ENCODE data around the gene RCAN1. TPM values are rescaled to one million over a fixed set of nuclear protein-coding genes. Genes with fewer than 3 reads are reported as not detected.

RCAN1 gene
- polyA plus RNA-seq, 1 donor: 41.1 TPM

- DNase-seq: peak; percentile 46 to 76
Observed at GRCh38 chr21:34644825-34645224, 29.9 kb upstream of the RCAN1 start.

DNA sequence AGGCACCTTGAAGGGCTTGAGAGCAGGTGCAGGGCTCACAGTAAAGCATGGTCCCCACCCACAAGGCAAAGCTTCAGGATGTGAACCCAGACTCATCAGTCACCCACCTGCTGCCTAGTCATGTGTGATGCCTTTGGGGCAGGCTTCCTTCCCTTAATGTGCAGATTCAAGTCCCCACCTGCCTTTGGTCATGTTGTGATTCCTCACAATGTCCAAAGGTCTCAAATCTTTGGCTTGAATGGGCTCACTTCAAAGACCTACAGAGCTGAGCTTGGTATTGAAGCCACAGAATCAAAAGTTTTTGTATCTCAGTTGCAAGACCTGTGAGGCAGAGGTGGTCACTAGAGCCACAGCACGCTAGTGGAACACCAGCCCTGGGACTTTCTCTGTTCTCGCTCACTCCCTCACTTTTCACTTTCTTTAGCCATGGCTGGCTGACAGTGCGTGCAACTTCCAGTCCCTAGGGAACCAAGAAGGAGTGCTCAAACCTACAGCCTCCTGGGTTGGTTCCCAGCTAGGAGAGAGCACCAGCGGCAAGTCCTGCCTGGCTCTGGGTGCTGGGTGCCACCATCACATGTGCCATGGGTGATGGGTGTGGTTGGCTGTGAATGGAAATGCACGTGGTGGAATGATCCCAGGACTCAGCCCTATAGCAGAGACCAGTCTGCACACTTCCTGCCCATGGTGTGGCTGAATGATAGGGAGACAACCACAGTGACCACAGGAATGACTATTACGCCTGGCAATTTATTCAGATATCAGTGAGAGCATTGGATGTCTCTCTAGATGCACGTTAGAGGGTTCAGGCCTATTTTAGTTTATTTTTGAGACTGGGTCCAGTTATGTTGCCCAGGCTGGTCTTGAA, 27.5 kb upstream of the RCAN1 start:
- Histone ChIP-seq H3K27me3 (ENCODE audit: control insufficient read depth, insufficient read depth, low read length) (no peaks in the 10 kb centered on the region), H3K27ac (ENCODE audit: low read length) (no peak overlapping the region), H3K4me1 (ENCODE audit: control insufficient read depth, insufficient read depth, low read length) (peaks cover 5% of the 10 kb centered on the region), H3K4me3 (ENCODE audit: low read length) (no peak overlapping the region), H3K36me3 (ENCODE audit: control insufficient read depth, insufficient read depth, low read length) (no peaks in the 10 kb centered on the region), H3K9me3 (ENCODE audit: control insufficient read depth, low read depth, low read length) (no peaks in the 10 kb centered on the region)
- DNase-seq: no peak
- WGBS (ENCODE audit: insufficient coverage, low lambda C conversion rate): no CpG with 5 or more reads among the region's 7 CpGs

More at GRCh38 chr21:34644825-34645224, 29.9 kb upstream of the RCAN1 start:
- no peaks in the 10 kb centered on the region for H3K36me3 ChIP-seq (ENCODE audit: control insufficient read depth, insufficient read depth, low read length)
- H3K27me3 ChIP-seq (ENCODE audit: control insufficient read depth, insufficient read depth, low read length): no peaks in the 10 kb centered on the region
- WGBS (ENCODE audit: insufficient coverage, low lambda C conversion rate): no CpG with 5 or more reads among the region's 4 CpGs
- no peak overlapping the region for H3K27ac ChIP-seq (ENCODE audit: low read length)
- H3K9me3 ChIP-seq (ENCODE audit: control insufficient read depth, low read depth, low read length): no peaks in the 10 kb centered on the region
- H3K4me1 ChIP-seq (ENCODE audit: control insufficient read depth, insufficient read depth, low read length): peaks cover 9% of the 10 kb centered on the region
- H3K4me3 ChIP-seq (ENCODE audit: low read length): no peak overlapping the region

GRCh38 chr21:34640858-34641257, 25.9 kb upstream of the RCAN1 start:
- H3K9me3 ChIP-seq (ENCODE audit: control insufficient read depth, low read depth, low read length): no peaks in the 10 kb centered on the region
- H3K27ac ChIP-seq (ENCODE audit: low read length): no peak overlapping the region
- H3K4me1 ChIP-seq (ENCODE audit: control insufficient read depth, insufficient read depth, low read length): peaks cover 5% of the 10 kb centered on the region
- H3K36me3 ChIP-seq (ENCODE audit: control insufficient read depth, insufficient read depth, low read length): no peaks in the 10 kb centered on the region
- no peaks in the 10 kb centered on the region for H3K27me3 ChIP-seq (ENCODE audit: control insufficient read depth, insufficient read depth, low read length)
- DNase-seq: no peak
- no peak overlapping the region for H3K4me3 ChIP-seq (ENCODE audit: low read length)
- no CpG with 5 or more reads among the region's 4 CpGs for WGBS (ENCODE audit: insufficient coverage, low lambda C conversion rate)

- Histone ChIP-seq H3K9me3 (ENCODE audit: control insufficient read depth, low read depth, low read length) (no peaks in the 10 kb centered on the region), H3K27ac (ENCODE audit: low read length) (no peak overlapping the region), H3K4me1 (ENCODE audit: control insufficient read depth, insufficient read depth, low read length) (peaks cover 5% of the 10 kb centered on the region), H3K4me3 (ENCODE audit: low read length) (no peak overlapping the region), H3K27me3 (ENCODE audit: control insufficient read depth, insufficient read depth, low read length) (no peaks in the 10 kb centered on the region), H3K36me3 (ENCODE audit: control insufficient read depth, insufficient read depth, low read length) (no peaks in the 10 kb centered on the region)
- WGBS (ENCODE audit: insufficient coverage, low lambda C conversion rate): 90% methylated on average over 3 of the region's 9 CpGs
- DNase-seq: no peak
Observed at GRCh38 chr21:34639882-34640788, 25.2 kb upstream of the RCAN1 start.

- H3K27ac ChIP-seq (ENCODE audit: low read length): no peak overlapping the region
- no peak for DNase-seq
- H3K36me3 ChIP-seq (ENCODE audit: control insufficient read depth, insufficient read depth, low read length): no peaks in the 10 kb centered on the region
- no peaks in the 10 kb centered on the region for H3K4me1 ChIP-seq (ENCODE audit: control insufficient read depth, insufficient read depth, low read length)
- WGBS (ENCODE audit: insufficient coverage, low lambda C conversion rate): no CpG with 5 or more reads among the region's 1 CpG
- no peaks in the 10 kb centered on the region for H3K9me3 ChIP-seq (ENCODE audit: control insufficient read depth, low read depth, low read length)
- H3K4me3 ChIP-seq (ENCODE audit: low read length): no peak overlapping the region
- H3K27me3 ChIP-seq (ENCODE audit: control insufficient read depth, insufficient read depth, low read length): no peaks in the 10 kb centered on the region
Observed at GRCh38 chr21:34639250-34639649, 24.3 kb upstream of the RCAN1 start.

GRCh38 chr21:34636961-34637360, 22.0 kb upstream of the RCAN1 start:
- no peaks in the 10 kb centered on the region for H3K9me3 ChIP-seq (ENCODE audit: control insufficient read depth, low read depth, low read length)
- no CpG with 5 or more reads among the region's 3 CpGs for WGBS (ENCODE audit: insufficient coverage, low lambda C conversion rate)
- H3K4me3 ChIP-seq (ENCODE audit: low read length): no peak overlapping the region
- no peak overlapping the region for H3K27ac ChIP-seq (ENCODE audit: low read length)
- H3K36me3 ChIP-seq (ENCODE audit: control insufficient read depth, insufficient read depth, low read length): no peaks in the 10 kb centered on the region
- no peak for DNase-seq
- no peaks in the 10 kb centered on the region for H3K4me1 ChIP-seq (ENCODE audit: control insufficient read depth, insufficient read depth, low read length)
- H3K27me3 ChIP-seq (ENCODE audit: control insufficient read depth, insufficient read depth, low read length): no peaks in the 10 kb centered on the region

DNA sequence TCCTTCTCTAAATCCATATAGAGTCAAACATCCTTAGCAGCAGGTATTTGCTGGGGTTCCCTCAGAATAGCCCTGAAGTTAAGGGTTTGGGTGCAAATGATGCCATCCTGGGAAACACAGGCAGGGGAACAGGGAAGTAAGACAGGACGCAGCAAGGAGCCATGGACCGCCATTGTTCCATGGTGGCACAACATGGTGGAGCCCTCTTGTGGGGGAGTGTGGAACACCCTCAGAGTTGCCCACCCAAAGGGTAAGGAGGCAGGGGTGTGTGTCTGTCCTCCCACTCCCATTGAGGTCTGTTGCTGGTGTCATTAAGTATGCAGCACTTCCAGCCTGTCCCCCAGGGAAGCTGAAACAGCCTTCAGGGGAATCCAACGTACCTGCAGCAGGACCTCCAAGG, 20.4 kb upstream of the RCAN1 start:
- WGBS (ENCODE audit: insufficient coverage, low lambda C conversion rate): no CpG with 5 or more reads among the region's 3 CpGs
- Histone ChIP-seq H3K4me1 (ENCODE audit: control insufficient read depth, insufficient read depth, low read length) (no peaks in the 10 kb centered on the region), H3K4me3 (ENCODE audit: low read length) (no peak overlapping the region), H3K27ac (ENCODE audit: low read length) (no peak overlapping the region), H3K36me3 (ENCODE audit: control insufficient read depth, insufficient read depth, low read length) (no peaks in the 10 kb centered on the region), H3K27me3 (ENCODE audit: control insufficient read depth, insufficient read depth, low read length) (no peaks in the 10 kb centered on the region), H3K9me3 (ENCODE audit: control insufficient read depth, low read depth, low read length) (no peaks in the 10 kb centered on the region)
- DNase-seq: no peak

DNA sequence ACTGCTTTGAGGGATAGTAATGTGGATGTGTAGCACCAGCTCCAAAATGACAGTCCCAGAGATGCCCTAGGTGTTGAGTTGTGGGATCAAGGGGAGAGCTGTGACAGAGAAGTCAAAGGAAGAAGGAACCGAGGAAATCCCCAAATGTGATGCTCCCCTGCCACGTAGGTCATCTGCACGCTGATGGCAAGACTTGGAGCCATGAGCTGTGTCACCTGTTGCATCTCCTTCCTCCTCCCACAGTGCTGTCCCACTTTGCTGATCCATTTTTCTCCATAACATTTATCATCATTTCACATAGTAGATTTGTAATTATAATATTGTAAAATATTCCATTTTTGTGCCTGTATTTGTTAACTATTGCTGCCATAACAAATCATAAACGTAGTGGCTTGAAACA, 17.6 kb upstream of the RCAN1 start:
- H3K4me1 ChIP-seq (ENCODE audit: control insufficient read depth, insufficient read depth, low read length): no peaks in the 10 kb centered on the region
- H3K9me3 ChIP-seq (ENCODE audit: control insufficient read depth, low read depth, low read length): no peaks in the 10 kb centered on the region
- no peaks in the 10 kb centered on the region for H3K36me3 ChIP-seq (ENCODE audit: control insufficient read depth, insufficient read depth, low read length)
- H3K27me3 ChIP-seq (ENCODE audit: control insufficient read depth, insufficient read depth, low read length): no peaks in the 10 kb centered on the region
- H3K27ac ChIP-seq (ENCODE audit: low read length): no peak overlapping the region
- H3K4me3 ChIP-seq (ENCODE audit: low read length): no peak overlapping the region
- 80% methylated on average over 1 of the region's 4 CpGs for WGBS (ENCODE audit: insufficient coverage, low lambda C conversion rate)
- no peak for DNase-seq

DNA sequence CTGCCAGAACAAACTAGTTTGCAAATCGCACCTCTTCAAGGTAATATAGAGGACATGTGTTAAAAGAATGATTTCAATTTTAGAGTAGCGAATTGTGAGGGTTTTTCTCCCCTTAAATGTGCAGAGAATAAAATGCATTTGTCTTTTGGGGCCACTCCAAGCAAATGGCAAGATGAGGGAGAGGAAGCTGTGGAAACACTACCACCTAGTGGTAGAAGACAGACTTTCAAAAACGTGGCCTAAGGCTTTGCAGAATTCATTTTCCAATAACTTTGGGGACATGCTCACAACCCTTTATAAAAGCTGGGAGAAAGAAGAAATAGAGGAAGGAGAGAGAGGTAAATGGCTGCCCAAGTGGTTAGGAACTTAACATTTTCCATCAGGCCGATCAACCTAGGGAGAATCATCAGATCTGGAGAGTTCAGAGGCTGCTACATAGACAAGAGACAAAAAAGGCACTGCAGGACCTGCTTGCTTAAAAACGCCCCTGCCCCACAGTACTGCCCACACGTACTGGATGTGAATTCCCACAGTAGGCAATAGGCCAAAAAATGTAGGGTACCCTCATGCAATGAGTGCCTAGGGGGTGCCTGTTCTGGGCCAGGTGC, 15.7 kb upstream of the RCAN1 start:
- Histone ChIP-seq H3K4me3 (ENCODE audit: low read length) (no peak overlapping the region), H3K27me3 (ENCODE audit: control insufficient read depth, insufficient read depth, low read length) (peaks cover 2% of the 10 kb centered on the region), H3K4me1 (ENCODE audit: control insufficient read depth, insufficient read depth, low read length) (no peaks in the 10 kb centered on the region), H3K36me3 (ENCODE audit: control insufficient read depth, insufficient read depth, low read length) (no peaks in the 10 kb centered on the region), H3K9me3 (ENCODE audit: control insufficient read depth, low read depth, low read length) (no peaks in the 10 kb centered on the region), H3K27ac (ENCODE audit: low read length) (no peak overlapping the region)
- DNase-seq: peak; percentile 35 to 47
- WGBS (ENCODE audit: insufficient coverage, low lambda C conversion rate): no CpG with 5 or more reads among the region's 6 CpGs

DNA sequence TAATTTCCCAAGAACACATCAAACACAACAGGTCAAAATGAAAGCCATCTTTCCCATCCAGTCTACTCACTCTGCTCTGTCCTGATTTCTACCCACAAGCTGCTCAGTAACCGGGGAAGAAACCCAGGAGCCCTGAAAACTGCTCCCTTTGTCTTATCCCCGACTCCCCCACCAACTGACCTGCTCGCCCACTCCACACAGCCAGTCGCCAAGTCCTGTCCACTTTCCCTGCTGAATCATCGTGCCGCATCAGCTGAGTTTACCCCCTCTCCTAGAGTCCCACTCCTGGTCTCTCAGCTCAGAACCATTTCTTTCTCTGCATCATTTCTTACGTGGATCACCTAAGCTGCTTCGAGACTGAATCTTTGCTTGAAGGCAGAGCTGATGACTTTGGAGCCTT, 11.2 kb upstream of the RCAN1 start:
- Histone ChIP-seq H3K36me3 (ENCODE audit: control insufficient read depth, insufficient read depth, low read length) (no peaks in the 10 kb centered on the region), H3K4me1 (ENCODE audit: control insufficient read depth, insufficient read depth, low read length) (peaks cover 3% of the 10 kb centered on the region), H3K27me3 (ENCODE audit: control insufficient read depth, insufficient read depth, low read length) (peaks cover 2% of the 10 kb centered on the region), H3K27ac (ENCODE audit: low read length) (no peak overlapping the region), H3K4me3 (ENCODE audit: low read length) (no peak overlapping the region), H3K9me3 (ENCODE audit: control insufficient read depth, low read depth, low read length) (no peaks in the 10 kb centered on the region)
- no peak for DNase-seq
- WGBS (ENCODE audit: insufficient coverage, low lambda C conversion rate): 100% methylated on average over 2 of the region's 8 CpGs
